ENCODE data around the gene LMAN1L. TPM values are rescaled to one million over a fixed set of nuclear protein-coding genes. Genes with fewer than 3 reads are reported as not detected.
A peak's percentile ranks its signal among the peaks of the same experiment; 100 is the strongest.

LMAN1L gene
- total RNA-seq, 1 donor from 2014 or later = 8.1 TPM

- H3K9me3 ChIP-seq (replicated peaks) = no peaks in the 10 kb centered on the region
- peak overlapping the region; percentile 80 for H3K27ac ChIP-seq (replicated peaks)
- intact Hi-C loops (cut with micrococcal nuclease) = no loop called here
These were observed 19.3 kb downstream of the LMAN1L start for GRCh38 chr15:74831813-74832495.

GRCh38 chr15:74832826-74833225 lies 20.2 kb downstream of the LMAN1L start:
- TF ChIP-seq CTCF (IDR thresholded peaks at IDR 0.05; ENCODE audit: borderline replicate concordance) = no peak
- Histone ChIP-seq H3K9me3 (replicated peaks) (no peaks in the 10 kb centered on the region), H3K4me3 (no peak overlapping the region), H3K27me3 (ENCODE audit: low read depth) (peaks cover 12% of the 10 kb centered on the region), H3K36me3 (no peaks in the 10 kb centered on the region), H3K27ac (replicated peaks) (no peak overlapping the region), H3K4me1 (peaks cover 18% of the 10 kb centered on the region)
- intact Hi-C loops (cut with micrococcal nuclease) = no loop called here
- no peak for DNase-seq

More at GRCh38 chr15:74831813-74832495, 19.3 kb downstream of the LMAN1L start:
- H3K27me3 ChIP-seq (ENCODE audit: low read depth) = peaks cover 21% of the 10 kb centered on the region
- no peak overlapping the region for H3K4me3 ChIP-seq
- peaks cover 18% of the 10 kb centered on the region for H3K4me1 ChIP-seq
- no peak for TF ChIP-seq CTCF (IDR thresholded peaks at IDR 0.05; ENCODE audit: borderline replicate concordance)
- DNase-seq = no peak
- H3K36me3 ChIP-seq = no peaks in the 10 kb centered on the region

- Histone ChIP-seq H3K27ac (replicated peaks) (no peak overlapping the region), H3K9me3 (replicated peaks) (no peaks in the 10 kb centered on the region), H3K4me3 (no peak overlapping the region), H3K36me3 (peaks cover 4% of the 10 kb centered on the region), H3K4me1 (peaks cover 18% of the 10 kb centered on the region), H3K27me3 (ENCODE audit: low read depth) (peaks cover 5% of the 10 kb centered on the region)
- intact Hi-C loops (cut with micrococcal nuclease) = no loop called here
- no peak for DNase-seq
- TF ChIP-seq CTCF (IDR thresholded peaks at IDR 0.05; ENCODE audit: borderline replicate concordance) = no peak
These were observed 20.9 kb downstream of the LMAN1L start for GRCh38 chr15:74833376-74834107.

GRCh38 chr15:74835312-74835823 lies 22.7 kb downstream of the LMAN1L start:
- Histone ChIP-seq H3K36me3 (peaks cover 13% of the 10 kb centered on the region), H3K4me1 (peaks cover 18% of the 10 kb centered on the region), H3K9me3 (replicated peaks) (no peaks in the 10 kb centered on the region), H3K27ac (replicated peaks) (no peak overlapping the region), H3K27me3 (ENCODE audit: low read depth) (no peaks in the 10 kb centered on the region), H3K4me3 (no peak overlapping the region)
- DNase-seq = peak; percentile 57
- TF ChIP-seq CTCF (IDR thresholded peaks at IDR 0.05; ENCODE audit: borderline replicate concordance) = peak; percentile 80
- intact Hi-C loops (cut with micrococcal nuclease) = no loop called here

GRCh38 chr15:74836846-74837245 lies 24.2 kb downstream of the LMAN1L start:
- intact Hi-C loops (cut with micrococcal nuclease) = no loop called here
- no peaks in the 10 kb centered on the region for H3K9me3 ChIP-seq (replicated peaks)
- no peak for DNase-seq
- peaks cover 13% of the 10 kb centered on the region for H3K36me3 ChIP-seq
- no peak overlapping the region for H3K27ac ChIP-seq (replicated peaks)
- TF ChIP-seq CTCF (IDR thresholded peaks at IDR 0.05; ENCODE audit: borderline replicate concordance) = no peak
- no peaks in the 10 kb centered on the region for H3K27me3 ChIP-seq (ENCODE audit: low read depth)
- H3K4me1 ChIP-seq = peaks cover 14% of the 10 kb centered on the region
- no peak overlapping the region for H3K4me3 ChIP-seq
